ENCODE measurements around the gene DPPA2. TPM values are rescaled to one million over a fixed set of nuclear protein-coding genes. Genes with fewer than 3 reads are reported as not detected.

The DPPA2 gene
- total RNA-seq, 4 donors from 2014 or later, result not detected

DNA sequence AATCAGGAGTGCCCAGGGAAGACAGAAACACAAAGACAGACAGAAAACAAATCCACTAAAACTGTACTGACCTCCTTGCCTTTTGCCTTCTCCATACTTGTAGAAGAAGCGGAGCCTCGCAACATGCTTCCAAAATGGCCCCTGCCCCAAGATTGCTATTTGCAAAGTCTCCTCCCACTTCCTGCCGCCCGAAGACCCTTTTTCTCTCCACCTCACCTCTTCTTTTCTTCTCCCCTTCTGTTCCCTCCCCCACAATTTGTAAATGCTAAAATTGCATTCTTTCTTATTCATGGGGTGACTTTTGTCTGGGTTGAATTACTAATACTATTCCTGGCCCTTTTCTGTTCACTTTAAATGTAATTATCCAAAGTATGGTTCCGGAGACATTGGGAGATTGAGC lies 21.1 kb upstream of the DPPA2 start, which contains the start of gene DPPA4:
Gene DPPA4, minus strand, starts transcription at position 154 of the 400 bp plus-strand sequence. Its CDS starts 29 bp downstream, at position 125.
- ATAC-seq (ENCODE audit: low FRiP score), result no peak
- TF ChIP-seq, protein P1, sequence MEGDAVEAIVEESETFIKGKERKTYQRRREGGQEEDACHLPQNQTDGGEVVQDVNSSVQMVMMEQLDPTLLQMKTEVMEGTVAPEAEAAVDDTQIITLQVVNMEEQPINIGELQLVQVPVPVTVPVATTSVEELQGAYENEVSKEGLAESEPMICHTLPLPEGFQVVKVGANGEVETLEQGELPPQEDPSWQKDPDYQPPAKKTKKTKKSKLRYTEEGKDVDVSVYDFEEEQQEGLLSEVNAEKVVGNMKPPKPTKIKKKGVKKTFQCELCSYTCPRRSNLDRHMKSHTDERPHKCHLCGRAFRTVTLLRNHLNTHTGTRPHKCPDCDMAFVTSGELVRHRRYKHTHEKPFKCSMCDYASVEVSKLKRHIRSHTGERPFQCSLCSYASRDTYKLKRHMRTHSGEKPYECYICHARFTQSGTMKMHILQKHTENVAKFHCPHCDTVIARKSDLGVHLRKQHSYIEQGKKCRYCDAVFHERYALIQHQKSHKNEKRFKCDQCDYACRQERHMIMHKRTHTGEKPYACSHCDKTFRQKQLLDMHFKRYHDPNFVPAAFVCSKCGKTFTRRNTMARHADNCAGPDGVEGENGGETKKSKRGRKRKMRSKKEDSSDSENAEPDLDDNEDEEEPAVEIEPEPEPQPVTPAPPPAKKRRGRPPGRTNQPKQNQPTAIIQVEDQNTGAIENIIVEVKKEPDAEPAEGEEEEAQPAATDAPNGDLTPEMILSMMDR (IDR thresholded peaks at IDR 0.05), result no peak
- DNase-seq (ENCODE audit: low spot score), result no peak

DNA sequence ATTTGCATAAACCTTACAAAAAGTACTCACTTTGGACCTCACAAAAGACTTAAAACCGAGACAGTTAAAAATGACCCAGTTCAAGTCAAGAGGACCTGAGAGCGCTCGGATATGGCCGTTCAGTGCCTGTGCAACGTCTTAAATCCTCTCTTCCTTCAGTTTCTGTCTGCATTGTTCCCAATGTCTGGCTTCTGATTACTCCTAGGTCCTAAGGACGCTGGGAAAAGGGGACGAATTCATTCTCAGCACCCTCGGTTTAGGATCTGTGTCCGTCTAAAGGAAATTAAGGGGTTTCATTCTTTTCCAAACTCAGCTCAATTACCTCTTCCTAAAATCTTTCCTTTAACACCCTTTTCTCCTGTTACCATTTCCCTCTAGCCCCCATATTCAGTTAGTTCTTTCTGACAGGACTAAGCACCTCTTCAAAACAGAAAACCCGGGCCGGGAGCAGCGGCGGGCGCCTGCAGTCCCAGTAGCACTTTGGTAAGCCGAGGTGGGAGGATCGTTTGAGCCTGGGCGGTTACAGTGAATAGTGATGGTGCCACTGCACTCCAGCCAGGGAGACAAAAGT lies 20.1 kb upstream of the DPPA2 start:
- TF ChIP-seq, protein P1 (IDR thresholded peaks at IDR 0.05), result no peak
- DNase-seq (ENCODE audit: low spot score) (no peak), ATAC-seq (ENCODE audit: low FRiP score) (peak; percentile 83)

DNA sequence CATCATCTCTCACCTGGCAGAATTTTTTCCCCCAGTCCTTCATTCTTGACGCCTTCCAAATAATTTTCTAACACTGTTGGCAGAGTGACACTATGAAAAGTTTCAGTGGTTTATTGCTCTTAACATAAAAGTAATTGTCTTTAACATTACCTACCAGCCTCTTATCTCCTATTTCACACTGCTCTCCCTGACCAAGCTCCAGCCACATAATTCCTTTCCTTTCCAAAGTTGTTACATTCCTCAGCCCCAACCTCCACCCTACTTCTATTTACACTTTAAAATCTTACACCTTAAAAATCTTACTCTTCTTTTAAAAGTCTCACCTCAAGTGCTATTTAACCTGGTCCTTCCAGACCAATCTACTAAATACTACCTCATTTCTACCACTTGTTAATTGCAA lies 18.3 kb upstream of the DPPA2 start:
- TF ChIP-seq, protein P1 (IDR thresholded peaks at IDR 0.05), result no peak
- DNase-seq (ENCODE audit: low spot score), result no peak
- no peak for ATAC-seq (ENCODE audit: low FRiP score)

DNA sequence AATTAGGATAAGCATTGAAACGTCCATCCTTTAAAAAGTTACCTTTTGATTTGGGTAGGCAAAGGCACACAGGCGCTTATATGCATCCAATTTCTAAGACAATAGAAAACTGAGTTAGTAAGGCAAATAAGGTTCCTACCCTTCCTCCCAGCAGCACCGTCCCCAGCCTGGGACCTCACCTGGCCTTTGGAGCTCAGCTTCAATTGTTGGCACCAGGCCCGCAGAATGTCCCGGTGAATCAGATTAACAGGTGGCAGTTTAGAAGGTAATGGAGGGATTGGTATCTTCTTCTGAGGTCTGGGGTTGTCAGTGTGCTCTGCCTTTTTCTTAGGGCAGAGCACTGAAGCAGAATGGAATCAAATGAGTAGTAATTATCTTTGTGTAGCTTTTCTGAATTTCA lies 15.4 kb upstream of the DPPA2 start:
- DNase-seq (ENCODE audit: low spot score) (no peak), ATAC-seq (ENCODE audit: low FRiP score) (no peak)

DNA sequence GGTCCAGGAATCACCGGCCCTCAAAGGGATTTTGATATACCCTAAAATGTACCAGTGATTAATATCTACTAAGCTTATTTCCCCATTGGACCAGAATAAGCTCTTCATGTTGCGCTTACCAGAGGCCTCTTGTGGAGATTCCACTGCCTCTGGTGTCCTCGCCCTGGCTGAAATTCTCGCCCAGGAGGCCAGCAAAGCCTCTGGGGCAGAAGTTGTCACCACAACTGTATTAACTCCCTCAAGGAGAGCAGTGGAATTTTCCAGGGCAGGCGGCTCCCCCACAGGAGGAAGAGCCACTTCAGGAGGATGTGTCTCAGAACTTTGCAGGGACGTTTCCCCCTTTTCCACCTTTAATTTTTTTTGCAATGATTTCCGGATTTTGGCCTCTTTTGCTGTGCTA lies 14.1 kb upstream of the DPPA2 start:
- ATAC-seq (ENCODE audit: low FRiP score), result no peak
- TF ChIP-seq, protein P1 (IDR thresholded peaks at IDR 0.05), result no peak
- no peak for DNase-seq (ENCODE audit: low spot score)

More for the DNA sequence above, 15.4 kb upstream of the DPPA2 start:
- TF ChIP-seq, protein P1 (IDR thresholded peaks at IDR 0.05), result no peak

DNA sequence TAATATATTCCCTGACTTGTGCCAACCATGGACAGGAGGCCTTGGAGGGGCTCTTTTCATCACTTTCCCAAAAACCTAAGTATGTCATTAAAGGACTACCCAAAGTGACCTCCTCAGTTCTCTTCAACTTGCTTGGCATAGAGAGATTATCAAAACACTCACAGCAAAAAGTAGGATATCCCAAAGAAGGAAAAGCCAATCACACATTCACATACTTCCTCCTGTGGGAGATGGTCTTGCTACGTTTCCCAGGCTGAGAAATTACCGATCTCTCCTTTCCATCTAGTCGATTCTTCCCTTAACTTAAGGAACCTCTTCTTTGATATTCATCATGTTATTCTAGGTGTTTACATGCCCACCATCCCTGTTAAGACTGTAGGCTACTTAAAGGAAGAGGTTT lies 11.9 kb upstream of the DPPA2 start:
- TF ChIP-seq, protein P1 (IDR thresholded peaks at IDR 0.05), result no peak
- DNase-seq (ENCODE audit: low spot score), result no peak
- no peak for ATAC-seq (ENCODE audit: low FRiP score)

DNA sequence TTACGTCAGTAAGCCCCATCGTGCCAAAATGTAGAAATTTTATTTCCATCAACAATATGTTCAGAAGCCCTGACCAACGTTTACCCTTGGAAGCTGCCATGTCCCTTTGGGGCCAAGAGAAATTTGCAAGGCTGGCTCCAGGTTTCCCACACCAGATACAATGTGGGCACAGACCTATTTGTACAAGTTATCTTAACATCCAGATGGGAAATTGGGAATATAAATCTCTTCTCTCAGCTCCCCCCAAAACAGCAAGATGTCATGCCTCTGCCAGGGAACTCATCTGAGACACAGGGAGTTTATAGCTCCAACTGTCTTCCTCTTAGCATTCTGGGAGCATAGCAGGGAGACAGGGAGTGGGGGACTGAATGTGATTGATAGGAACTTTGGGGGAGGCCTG lies 9.3 kb upstream of the DPPA2 start:
- no peak for ATAC-seq (ENCODE audit: low FRiP score)
- no peak for DNase-seq (ENCODE audit: low spot score)
- TF ChIP-seq, protein P1 (IDR thresholded peaks at IDR 0.05), result no peak

Measured in omental fat pad (tissue), 4 donors.